Stomach (tissue), 4 donors: ENCODE data around the gene POT1.

ENCODE experiments used
- EP300 ChIP-seq: sonication (generic); formaldehyde crosslinking; IDR thresholded peaks from one replicate; pipeline ENCODE4 v1.6.1; 2017; ENCODE audit warnings: antibody characterized with exemption
- POLR2A ChIP-seq, 4 donors: fragments of 450-650 bp; IDR thresholded peaks; one replicate each; pipeline ENCODE4 v1.6.1; 2016; ENCODE audit warnings: antibody characterized with exemption in 4 of 4, control low read depth in 2 of 4, mild to moderate bottlenecking in 1 of 4, moderate library complexity in 1 of 4
- POLR2AphosphoS5 ChIP-seq, 3 donors: sonication (generic); formaldehyde crosslinking; IDR thresholded peaks; one replicate each; pipeline ENCODE4 v1.6.1; 2016; ENCODE audit warnings: antibody characterized with exemption in 3 of 3
- TF ChIP-seq, protein P1 (sequence below), 7 experiments: fragments of 450-650 bp in 4 of 7; fragments of 200-600 bp in 3 of 7; sonication (generic) in 3 of 7; IDR thresholded peaks; one replicate each; pipeline ENCODE4 v1.5.1; 2016 to 2019; ENCODE audit warnings: antibody characterized with exemption in 7 of 7, control low read depth in 2 of 7, mild to moderate bottlenecking in 1 of 7

DNA sequence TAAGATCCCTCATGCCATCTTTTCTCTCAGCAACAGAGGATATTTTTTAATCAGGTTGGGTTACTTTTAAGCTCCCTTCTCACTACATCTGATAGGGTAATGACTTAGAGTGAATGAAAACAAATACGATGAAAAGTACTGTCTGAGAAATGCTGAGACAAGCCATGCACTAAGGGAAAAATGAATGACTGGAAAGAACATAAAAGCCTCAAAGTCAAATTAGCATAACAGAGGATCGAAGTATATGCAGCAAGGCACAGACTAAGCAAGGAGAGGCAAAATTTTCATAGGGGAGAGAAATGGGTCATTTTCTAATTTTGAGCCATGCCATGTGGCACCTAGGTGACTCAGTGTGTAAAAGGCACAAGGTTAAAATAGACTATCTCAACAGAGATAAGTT lies 8.5 kb upstream of the POT1 start:
- TF ChIP-seq, protein P1, sequence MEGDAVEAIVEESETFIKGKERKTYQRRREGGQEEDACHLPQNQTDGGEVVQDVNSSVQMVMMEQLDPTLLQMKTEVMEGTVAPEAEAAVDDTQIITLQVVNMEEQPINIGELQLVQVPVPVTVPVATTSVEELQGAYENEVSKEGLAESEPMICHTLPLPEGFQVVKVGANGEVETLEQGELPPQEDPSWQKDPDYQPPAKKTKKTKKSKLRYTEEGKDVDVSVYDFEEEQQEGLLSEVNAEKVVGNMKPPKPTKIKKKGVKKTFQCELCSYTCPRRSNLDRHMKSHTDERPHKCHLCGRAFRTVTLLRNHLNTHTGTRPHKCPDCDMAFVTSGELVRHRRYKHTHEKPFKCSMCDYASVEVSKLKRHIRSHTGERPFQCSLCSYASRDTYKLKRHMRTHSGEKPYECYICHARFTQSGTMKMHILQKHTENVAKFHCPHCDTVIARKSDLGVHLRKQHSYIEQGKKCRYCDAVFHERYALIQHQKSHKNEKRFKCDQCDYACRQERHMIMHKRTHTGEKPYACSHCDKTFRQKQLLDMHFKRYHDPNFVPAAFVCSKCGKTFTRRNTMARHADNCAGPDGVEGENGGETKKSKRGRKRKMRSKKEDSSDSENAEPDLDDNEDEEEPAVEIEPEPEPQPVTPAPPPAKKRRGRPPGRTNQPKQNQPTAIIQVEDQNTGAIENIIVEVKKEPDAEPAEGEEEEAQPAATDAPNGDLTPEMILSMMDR (IDR thresholded peaks at IDR 0.05) = no peak
- no peak for TF ChIP-seq POLR2A (IDR thresholded peaks at IDR 0.05)
- no peak for TF ChIP-seq EP300
- no peak for TF ChIP-seq POLR2AphosphoS5 (IDR thresholded peaks at IDR 0.05)
